Measurements from ENCODE around the gene PSMG4. TPM values are rescaled to one million over a fixed set of nuclear protein-coding genes. Genes with fewer than 3 reads are reported as not detected.

The PSMG4 gene
- total RNA-seq: 21.2 TPM

DNA sequence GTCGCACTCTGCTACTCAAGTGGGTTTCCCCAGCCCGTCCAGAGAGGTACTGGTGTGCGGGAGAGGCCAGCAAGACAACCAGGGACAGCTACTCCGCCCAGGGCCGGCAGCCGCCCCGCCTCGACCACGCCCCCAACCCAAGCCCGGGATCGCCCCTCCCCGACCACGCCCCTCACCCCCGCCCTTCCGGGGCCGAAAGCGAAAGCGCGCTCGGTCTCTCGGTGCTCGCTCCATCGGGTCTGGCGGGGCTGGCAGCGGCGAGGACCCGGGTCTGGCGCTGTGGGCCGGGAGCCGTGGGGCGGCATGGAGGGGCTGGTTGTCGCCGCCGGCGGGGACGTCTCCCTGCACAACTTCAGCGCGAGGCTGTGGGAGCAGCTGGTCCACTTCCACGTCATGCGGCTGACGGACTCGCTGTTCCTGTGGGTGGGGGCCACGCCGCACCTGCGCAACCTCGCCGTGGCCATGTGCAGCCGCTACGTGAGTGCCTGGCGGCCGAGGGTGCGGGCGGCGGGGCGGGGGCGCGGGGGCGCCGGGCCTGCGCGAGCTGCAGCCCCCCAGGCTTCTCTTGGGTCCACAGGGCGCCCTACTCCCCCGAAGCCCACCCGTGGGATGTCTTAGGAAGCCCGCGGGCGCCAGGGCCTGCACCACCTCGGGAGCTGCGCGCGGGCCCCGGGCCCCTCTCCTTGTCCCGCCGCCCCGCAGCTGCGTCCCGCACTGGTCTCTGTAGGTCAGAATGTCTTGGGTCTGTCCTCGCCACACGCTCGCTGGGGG is at the start of gene PSMG4:
PSMG4 (plus strand) TSS at position 228 of the 771 bp plus-strand sequence; CDS start at position 304, 76 bp downstream.
- peak; percentile 98 for ATAC-seq
- intact Hi-C loops (cut with DNase I): loop anchor here (5.0 to 10.0 kb wide), 2 partner anchors 94 to 137 kb away; no protein-coding TSS in a partner anchor
- peak; percentile 99 for DNase-seq (ENCODE audit: low spot score)

- DNase-seq (ENCODE audit: low spot score) (peak; percentile 73), ATAC-seq (peak; percentile 89)
- intact Hi-C loops (cut with DNase I): no loop called here
These were observed 49.4 kb upstream of the PSMG4 start for GRCh38 chr6:3209114-3210023.

DNA sequence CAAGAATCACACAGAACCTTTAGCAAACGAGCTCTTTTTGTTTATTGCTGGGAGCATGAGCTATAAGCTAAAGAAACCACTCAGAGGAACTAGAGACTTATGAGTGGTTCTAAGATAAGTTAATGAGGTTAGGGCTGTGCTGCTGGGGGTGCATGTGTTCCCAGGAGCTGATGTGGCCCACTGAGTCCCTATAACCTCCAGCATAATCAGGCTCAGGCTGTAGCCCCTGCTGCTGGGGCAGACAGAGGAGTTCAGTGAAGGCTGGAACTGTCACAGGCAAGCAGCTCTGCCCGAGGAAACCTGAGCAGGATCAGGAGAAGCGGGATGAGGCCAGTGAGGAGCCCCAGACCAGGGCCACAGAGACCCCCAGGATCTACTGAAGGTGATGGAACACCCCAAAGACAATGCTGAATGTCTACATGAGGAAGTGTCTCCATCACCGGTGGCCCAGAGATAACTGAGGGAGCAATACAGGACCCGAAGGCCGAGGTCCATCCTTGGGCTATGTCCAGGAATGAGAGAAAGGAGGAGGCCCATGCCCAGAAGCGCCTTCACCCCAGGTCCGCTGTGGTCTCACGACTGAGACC is 48.6 kb upstream of the PSMG4 start:
- ATAC-seq (no peak), DNase-seq (ENCODE audit: low spot score) (no peak)
- intact Hi-C loops (cut with DNase I): no loop called here

GRCh38 chr6:3211681-3212080 is 47.1 kb upstream of the PSMG4 start:
- ATAC-seq: peak; percentile 72
- intact Hi-C loops (cut with DNase I): no loop called here
- no peak for DNase-seq (ENCODE audit: low spot score)

- intact Hi-C loops (cut with DNase I): no loop called here
- no peak for DNase-seq (ENCODE audit: low spot score)
- ATAC-seq: no peak
These were observed 46.5 kb upstream of the PSMG4 start for GRCh38 chr6:3212261-3212660.

GRCh38 chr6:3213334-3213695 is 45.4 kb upstream of the PSMG4 start:
- DNase-seq (ENCODE audit: low spot score): no peak
- intact Hi-C loops (cut with DNase I): no loop called here
- no peak for ATAC-seq

DNA sequence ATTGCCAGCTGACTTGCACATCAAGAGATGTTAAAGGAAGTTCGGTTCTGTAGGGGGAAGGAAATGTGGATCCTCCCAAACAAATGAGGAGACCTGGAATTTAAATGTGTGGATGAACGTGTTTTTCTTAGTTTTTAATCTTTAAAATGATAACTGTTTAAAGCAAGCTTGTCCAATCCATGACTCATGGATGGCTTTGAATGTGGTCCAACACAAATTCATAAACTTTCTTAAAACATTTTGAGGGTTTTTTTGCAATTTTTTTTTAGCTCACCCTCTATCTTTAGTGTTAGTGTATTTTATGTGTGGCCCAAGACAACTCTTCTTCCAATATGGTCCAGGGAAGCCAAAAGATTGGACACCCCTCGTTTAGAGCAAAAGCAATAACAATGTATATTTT is 43.8 kb upstream of the PSMG4 start:
- ATAC-seq (no peak), DNase-seq (ENCODE audit: low spot score) (no peak)
- intact Hi-C loops (cut with DNase I): no loop called here

DNA sequence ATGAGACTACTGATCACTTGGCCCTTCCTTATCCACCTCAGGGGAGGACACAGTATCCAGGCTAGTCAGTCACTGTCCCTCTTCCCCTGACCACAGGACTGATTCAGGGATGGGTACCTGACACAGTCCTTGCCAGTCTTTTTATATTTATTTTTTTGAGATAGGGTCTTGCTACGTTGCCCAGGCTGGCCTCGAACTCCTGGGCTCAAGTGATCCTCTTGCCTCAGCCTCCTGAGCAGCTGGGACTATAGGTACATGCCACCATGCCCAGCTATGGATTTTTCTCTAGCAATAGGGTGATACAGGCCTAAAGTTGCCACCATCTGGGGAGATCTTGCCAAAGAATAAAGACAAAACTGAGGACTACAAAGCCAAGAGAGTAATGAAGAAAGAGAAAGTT is 41.5 kb upstream of the PSMG4 start:
- ATAC-seq: no peak
- intact Hi-C loops (cut with DNase I): no loop called here

DNA sequence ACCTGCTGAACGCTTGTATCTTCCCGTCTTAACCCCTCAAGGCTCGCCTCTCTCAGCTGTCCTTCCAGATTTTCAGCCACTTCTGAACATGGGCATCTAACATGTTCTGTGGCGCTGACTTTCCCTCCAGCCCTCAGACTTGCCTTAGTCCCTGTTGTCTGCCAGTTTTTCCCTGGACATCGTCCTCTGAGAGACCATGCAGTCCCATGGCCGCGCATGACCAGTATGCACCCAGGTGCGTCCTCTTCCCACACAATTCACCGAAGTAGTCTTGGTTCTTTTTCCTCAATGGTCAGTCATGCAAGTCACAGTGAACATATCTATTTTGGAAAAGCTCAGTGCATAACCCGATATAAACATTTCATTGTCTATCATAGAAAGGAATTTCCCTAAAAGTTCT is 40.5 kb upstream of the PSMG4 start:
- no peak for DNase-seq (ENCODE audit: low spot score)
- intact Hi-C loops (cut with DNase I): no loop called here
- no peak for ATAC-seq

More for the DNA sequence above, 41.5 kb upstream of the PSMG4 start:
- no peak for DNase-seq (ENCODE audit: low spot score)

- intact Hi-C loops (cut with DNase I): no loop called here
- no peak for DNase-seq (ENCODE audit: low spot score)
These were observed 38.4 kb upstream of the PSMG4 start for GRCh38 chr6:3220366-3220765.

GRCh38 chr6:3221578-3221977 is 37.2 kb upstream of the PSMG4 start:
- DNase-seq (ENCODE audit: low spot score) (no peak), ATAC-seq (no peak)
- intact Hi-C loops (cut with DNase I): no loop called here

More at GRCh38 chr6:3220366-3220765, 38.4 kb upstream of the PSMG4 start:
- no peak for ATAC-seq

GRCh38 chr6:3222506-3223038 is 36.2 kb upstream of the PSMG4 start:
- DNase-seq (ENCODE audit: low spot score) (no peak), ATAC-seq (no peak)
- intact Hi-C loops (cut with DNase I): no loop called here

GRCh38 chr6:3226042-3226441 is 32.7 kb upstream of the PSMG4 start:
- intact Hi-C loops (cut with DNase I): no loop called here
- DNase-seq (ENCODE audit: low spot score): no peak
- ATAC-seq: no peak

- DNase-seq (ENCODE audit: low spot score) (no peak), ATAC-seq (peak; percentile 7)
- intact Hi-C loops (cut with DNase I): no loop called here
These were observed 32.0 kb upstream of the PSMG4 start for GRCh38 chr6:3226481-3227362.

GRCh38 chr6:3227363-3228045 is 31.2 kb upstream of the PSMG4 start, which contains the start of gene TUBB2B:
TSS of gene TUBB2B (minus strand) at chr6:3227653. CDS start at chr6:3227543, 110 bp downstream.
- ATAC-seq (peak; percentile 60), DNase-seq (ENCODE audit: low spot score) (peak; percentile 76)

GRCh38 chr6:3228046-3228671 is 30.6 kb upstream of the PSMG4 start:
- intact Hi-C loops (cut with DNase I): no loop called here
- peak; percentile 26 for ATAC-seq
- DNase-seq (ENCODE audit: low spot score): peak; percentile 77

More at GRCh38 chr6:3227363-3228045, 31.2 kb upstream of the PSMG4 start, which contains the start of gene TUBB2B:
- intact Hi-C loops (cut with DNase I): no loop called here
